ENCODE data around the gene DPM3. TPM values are rescaled to one million over a fixed set of nuclear protein-coding genes. Genes with fewer than 3 reads are reported as not detected.

DPM3 gene
- total and polyA plus RNA-seq, 2 donors (not counting 1 experiment from before 2014, with no cell fraction given), result 39.9 to 97.3 TPM

GRCh38 chr1:155117610-155118009 is 22.7 kb downstream of the DPM3 start:
- intact Hi-C loops (cut with micrococcal nuclease), result no loop called here
- H3K9me3 Mint-ChIP-seq (ENCODE audit: insufficient read depth), result no peaks in the 10 kb centered on the region
- no peak overlapping the region for H3K27ac Mint-ChIP-seq
- no peaks in the 10 kb centered on the region for H3K4me1 Mint-ChIP-seq
- H3K27me3 ChIP-seq (replicated peaks in 1 of 4; ENCODE audit: control extremely low read depth in 1 of 4, control insufficient read depth in 3 of 4, insufficient read depth in 4 of 4, low read length in 3 of 4), result peaks cover 0 to 5% (median 2%) of the 10 kb centered on the region in 4 experiments
- DNase-seq (no peak), ATAC-seq (ENCODE audit: low read depth) (no peak)
- WGBS (ENCODE audit: insufficient coverage), result 96% methylated on average over 3 of the region's 4 CpGs
- no peaks in the 10 kb centered on the region for H3K4me1 ChIP-seq (ENCODE audit: control insufficient read depth in 2 of 2, insufficient read depth in 2 of 2, low read length in 2 of 2)
- no peak for TF ChIP-seq EZH2 (IDR thresholded peaks at IDR 0.05; ENCODE audit: borderline replicate concordance, insufficient read depth, low read depth, low read length, poor library complexity, severe bottlenecking)
- no peak for TF ChIP-seq CTCF (IDR thresholded peaks at IDR 0.05)
- H4K20me1 ChIP-seq (ENCODE audit: control insufficient read depth, insufficient read depth, low read length, poor library complexity, severe bottlenecking), result no peaks in the 10 kb centered on the region
- ChIA-PET CTCF (interaction anchor here (0.5 to 1.5 kb wide), 2 partner anchors 26 to 50 kb away, joined by 3 to 5 read pairs; no protein-coding TSS in a partner anchor), POLR2A (no interaction called here)
- H3K9ac ChIP-seq (ENCODE audit: low read length), result no peak overlapping the region
- no peak overlapping the region for H3K4me2 ChIP-seq (replicated peaks; ENCODE audit: low read depth, low read length, poor library complexity, severe bottlenecking)
- H3K36me3 ChIP-seq (replicated peaks in 1 of 2; ENCODE audit: control extremely low read depth in 1 of 2, control insufficient read depth in 1 of 2, extremely low read depth in 1 of 2, insufficient read depth in 2 of 2, low read length in 1 of 2), result no peaks in the 10 kb centered on the region
- H2AFZ ChIP-seq (ENCODE audit: insufficient read depth, low read depth, low read length, poor library complexity, severe bottlenecking), result no peak overlapping the region
- no peak overlapping the region for H3K4me3 ChIP-seq (ENCODE audit: control extremely low read depth in 1 of 5, extremely low read depth in 1 of 5, insufficient read depth in 1 of 5, low read depth in 2 of 5, low read length in 4 of 5)
- H3K79me2 ChIP-seq (ENCODE audit: control insufficient read depth, insufficient read depth, low read length), result no peaks in the 10 kb centered on the region
- H3K9me3 ChIP-seq (ENCODE audit: control extremely low read depth in 1 of 3, control insufficient read depth in 2 of 3, insufficient read depth in 1 of 3, low read length in 2 of 3), result no peaks in the 10 kb centered on the region
- no peak overlapping the region for H3K27ac ChIP-seq (ENCODE audit: low read length in 2 of 2)
- H3K27me3 Mint-ChIP-seq, result peaks cover 38% of the 10 kb centered on the region
- H3K4me3 Mint-ChIP-seq, result no peak overlapping the region

DNA sequence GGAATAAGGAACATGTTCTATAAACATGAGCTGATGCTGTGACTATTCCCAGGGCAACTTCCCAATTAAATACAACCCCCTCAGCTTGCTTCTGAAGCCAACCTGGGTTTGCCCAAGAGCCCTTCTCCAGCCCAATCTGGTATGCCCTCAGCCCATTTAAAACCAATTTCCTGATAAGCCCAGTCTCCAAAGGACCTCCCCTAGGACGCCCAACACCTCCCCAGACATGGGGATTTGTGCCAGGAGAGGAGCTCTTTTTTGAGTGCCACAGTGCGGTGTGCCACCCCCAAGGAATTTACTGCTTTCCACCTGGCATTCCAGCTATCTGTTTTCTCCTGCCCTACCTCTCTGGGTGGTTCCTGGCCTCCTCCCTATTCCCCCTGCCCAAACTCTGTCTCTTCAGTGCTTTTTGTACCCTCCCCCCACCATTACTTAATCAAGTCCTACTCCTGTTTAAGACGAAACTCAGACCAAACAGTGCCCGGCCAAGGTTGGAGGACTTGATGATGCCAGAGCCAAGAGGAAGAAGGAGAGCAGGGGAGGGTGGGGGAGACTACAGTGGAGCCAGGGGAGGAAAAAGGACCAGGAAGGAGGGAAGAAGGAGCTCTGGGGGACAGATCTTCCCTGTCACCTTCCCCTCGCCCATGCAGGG is 24.1 kb downstream of the DPM3 start:
- H3K9me3 ChIP-seq (ENCODE audit: control extremely low read depth in 1 of 3, control insufficient read depth in 2 of 3, insufficient read depth in 1 of 3, low read length in 2 of 3), result no peaks in the 10 kb centered on the region
- TF ChIP-seq CTCF (IDR thresholded peaks at IDR 0.05) (no peak), EZH2 (IDR thresholded peaks at IDR 0.05; ENCODE audit: borderline replicate concordance, insufficient read depth, low read depth, low read length, poor library complexity, severe bottlenecking) (no peak)
- H2AFZ ChIP-seq (ENCODE audit: insufficient read depth, low read depth, low read length, poor library complexity, severe bottlenecking), result no peak overlapping the region
- H3K9ac ChIP-seq (ENCODE audit: low read length), result no peak overlapping the region
- H3K27me3 Mint-ChIP-seq, result peaks cover 32% of the 10 kb centered on the region
- POLR2A ChIA-PET, result no interaction called here
- no peaks in the 10 kb centered on the region for H3K79me2 ChIP-seq (ENCODE audit: control insufficient read depth, insufficient read depth, low read length)
- 50% methylated on average over 2 of the region's 5 CpGs for WGBS (ENCODE audit: insufficient coverage)
- intact Hi-C loops (cut with micrococcal nuclease), result no loop called here
- no peaks in the 10 kb centered on the region for H4K20me1 ChIP-seq (ENCODE audit: control insufficient read depth, insufficient read depth, low read length, poor library complexity, severe bottlenecking)
- H3K9me3 Mint-ChIP-seq (ENCODE audit: insufficient read depth), result no peaks in the 10 kb centered on the region
- no peak overlapping the region for H3K27ac ChIP-seq (ENCODE audit: low read length in 2 of 2)
- H3K4me1 Mint-ChIP-seq, result no peaks in the 10 kb centered on the region
- CTCF ChIA-PET, result interaction anchor here (1.2 to 1.9 kb wide), 4 partner anchors 25 to 57 kb away, joined by 4 to 9 read pairs (median 4); partner anchors contain the start of gene KRTCAP2
- no peak overlapping the region for H3K27ac Mint-ChIP-seq
- H3K4me1 ChIP-seq (ENCODE audit: control insufficient read depth in 2 of 2, insufficient read depth in 2 of 2, low read length in 2 of 2), result no peaks in the 10 kb centered on the region
- H3K36me3 ChIP-seq (replicated peaks in 1 of 2; ENCODE audit: control extremely low read depth in 1 of 2, control insufficient read depth in 1 of 2, extremely low read depth in 1 of 2, insufficient read depth in 2 of 2, low read length in 1 of 2), result no peaks in the 10 kb centered on the region
- no peak overlapping the region for H3K4me3 Mint-ChIP-seq
- no peak overlapping the region for H3K4me3 ChIP-seq (ENCODE audit: control extremely low read depth in 1 of 5, extremely low read depth in 1 of 5, insufficient read depth in 1 of 5, low read depth in 2 of 5, low read length in 4 of 5)
- DNase-seq (no peak), ATAC-seq (ENCODE audit: low read depth) (no peak)
- H3K27me3 ChIP-seq (replicated peaks in 1 of 4; ENCODE audit: control extremely low read depth in 1 of 4, control insufficient read depth in 3 of 4, insufficient read depth in 4 of 4, low read length in 3 of 4), result peaks cover 0 to 7% (median 3%) of the 10 kb centered on the region in 4 experiments
- H3K4me2 ChIP-seq (replicated peaks; ENCODE audit: low read depth, low read length, poor library complexity, severe bottlenecking), result no peak overlapping the region

All from B cell (primary cell).